Retinal pigment epithelial cell (primary cell): ENCODE data around the gene TWF2.
A peak's percentile ranks its signal among the peaks of the same experiment; 100 is the strongest.

Experiments
- DNase-seq: peaks from one replicate; pipeline ENCODE4 v3.0.0-alpha.2; 2010; ENCODE audit warnings: low read depth
- H3K4me3 ChIP-seq: 2 replicates; pipeline ENCODE4 v1.5.1; 2011; ENCODE audit warnings: mild to moderate bottlenecking, low read length, control low read depth, moderate library complexity
- CTCF ChIP-seq: conservative IDR thresholded peaks from 2 replicates; pipeline ENCODE4 v1.5.1; 2011; ENCODE audit warnings: low read depth, low read length, control low read depth, inconsistent platforms

TWF2 gene

GRCh38 chr3:52202384-52203077 is 36.4 kb downstream of the TWF2 start:
- DNase-seq, result no peak
- no peak for TF ChIP-seq CTCF
- H3K4me3 ChIP-seq, result no peak overlapping the region

- DNase-seq, result no peak
- no peak overlapping the region for H3K4me3 ChIP-seq
- TF ChIP-seq CTCF, result no peak
These were observed 37.8 kb downstream of the TWF2 start for GRCh38 chr3:52200981-52201679.

- no peak for TF ChIP-seq CTCF
- peak overlapping the region; percentile 89 for H3K4me3 ChIP-seq
- DNase-seq, result no peak
These were observed 40.0 kb downstream of the TWF2 start for GRCh38 chr3:52198643-52199608.

GRCh38 chr3:52197842-52198625 is 40.9 kb downstream of the TWF2 start, which contains the start of gene ALAS1:
Gene ALAS1 (plus strand): TSS chr3:52198160. CDS start chr3:52199242, 1,082 bp downstream.
- TF ChIP-seq CTCF, result no peak
- DNase-seq, result peak; percentile 39
- peak within 1 kb of the TSS; percentile 89 for H3K4me3 ChIP-seq

- no peak for TF ChIP-seq CTCF
These were observed 41.5 kb downstream of the TWF2 start for GRCh38 chr3:52197499-52197841.

GRCh38 chr3:52196977-52197376 is 42.0 kb downstream of the TWF2 start:
- no peak for DNase-seq
- no peak overlapping the region for H3K4me3 ChIP-seq
- no peak for TF ChIP-seq CTCF

More at GRCh38 chr3:52197499-52197841, 41.5 kb downstream of the TWF2 start:
- H3K4me3 ChIP-seq, result peak overlapping the region; percentile 89
- DNase-seq, result no peak
